ENCODE results near the gene DPP10.

GRCh38 chr2:115386465-115386864, 944.0 kb downstream of the DPP10 start:
- TF ChIP-seq CTCF (IDR thresholded peaks at IDR 0.05; ENCODE audit: insufficient read depth, low read depth, low read length) = no peak
- no peak for TF ChIP-seq EZH2 (IDR thresholded peaks at IDR 0.05; ENCODE audit: insufficient read depth, low read length)
